HG03378 (cell line): ENCODE measurements around the gene FHOD3.
"Not testable (repeated sequence)": the region's sequence is repeated elsewhere in the genome, so short reads cannot be mapped to it uniquely, and the experiment has no call there.

Experiments used
- ATAC-seq: cut with Tn5 transposase; IDR thresholded peaks from one replicate; pipeline ENCODE4 v1.9.1; 2021; ENCODE audit warnings: mild to moderate bottlenecking, moderate library complexity; ENCODE audit not compliant: unreplicated experiment

The FHOD3 gene

GRCh38 chr18:36534154-36534688 is 236.7 kb downstream of the FHOD3 start:
- no peak for ATAC-seq

GRCh38 chr18:36535202-36535935 is 237.9 kb downstream of the FHOD3 start:
- no peak for ATAC-seq

GRCh38 chr18:36536426-36536825 is 238.9 kb downstream of the FHOD3 start:
- no peak for ATAC-seq

GRCh38 chr18:36537289-36537688 is 239.8 kb downstream of the FHOD3 start:
- no peak for ATAC-seq

GRCh38 chr18:36539674-36540231 is 242.2 kb downstream of the FHOD3 start:
- ATAC-seq: no peak

GRCh38 chr18:36543030-36543429 is 245.5 kb downstream of the FHOD3 start:
- ATAC-seq: no peak

- ATAC-seq: no peak
Measured at GRCh38 chr18:36543991-36544725, 246.6 kb downstream of the FHOD3 start.

- ATAC-seq: no peak
Measured at GRCh38 chr18:36545821-36546427, 248.4 kb downstream of the FHOD3 start.

- no peak for ATAC-seq
Measured at GRCh38 chr18:36546876-36547275, 249.4 kb downstream of the FHOD3 start.

- no peak for ATAC-seq
Measured at GRCh38 chr18:36547544-36547943, 250.0 kb downstream of the FHOD3 start.

GRCh38 chr18:36551274-36551673 is 253.8 kb downstream of the FHOD3 start:
- not testable (repeated sequence) for ATAC-seq

- no peak for ATAC-seq
Measured at GRCh38 chr18:36558234-36558633, 260.7 kb downstream of the FHOD3 start.

GRCh38 chr18:36559149-36559857 is 261.8 kb downstream of the FHOD3 start:
- no peak for ATAC-seq

GRCh38 chr18:36560187-36560586 is 262.7 kb downstream of the FHOD3 start:
- ATAC-seq: no peak

- ATAC-seq: no peak
Measured at GRCh38 chr18:36561046-36561445, 263.5 kb downstream of the FHOD3 start.

- ATAC-seq: no peak
Measured at GRCh38 chr18:36564841-36565240, 267.3 kb downstream of the FHOD3 start.

- no peak for ATAC-seq
Measured at GRCh38 chr18:36567800-36568199, 270.3 kb downstream of the FHOD3 start.

- no peak for ATAC-seq
Measured at GRCh38 chr18:36568487-36568886, 271.0 kb downstream of the FHOD3 start.

- no peak for ATAC-seq
Measured at GRCh38 chr18:36572135-36572856, 274.8 kb downstream of the FHOD3 start.

- no peak for ATAC-seq
Measured at GRCh38 chr18:36576339-36576738, 278.8 kb downstream of the FHOD3 start.
